Body of pancreas (tissue), 4 donors: ENCODE data around the gene LRRC7. TPM values are rescaled to one million over a fixed set of nuclear protein-coding genes. Genes with fewer than 3 reads are reported as not detected.

Experiments used
- ATAC-seq: fragments of 150-250 bp; one replicate; pipeline ENCODE4 v1.9.1; 2016
- DNase-seq, 4 donors: peaks; one replicate each; pipeline ENCODE4 v3.0.0-alpha.2; 2019
- H3K27ac ChIP-seq, 4 donors: fragments of 200-600 bp; sonication (generic); 1 replicate in 3 of 4; 2 replicates in 1 of 4; pipeline versions ENCODE4 v1.5.1 to v1.6.1; 2016 to 2019; ENCODE audit warnings: mild to moderate bottlenecking in 1 of 4, mixed read lengths in 1 of 4, moderate library complexity in 1 of 4
- H3K27me3 ChIP-seq, 2 donors: fragments of 200-600 bp; sonication (generic); one replicate each; pipeline ENCODE4 v1.6.0; 2016; ENCODE audit warnings: mild to moderate bottlenecking in 1 of 2
- H3K36me3 ChIP-seq, 2 donors: fragments of 200-600 bp; sonication (generic); replicated peaks in 1 of 2; 2 replicates each; pipeline ENCODE4 v1.5.1; 2016; ENCODE audit warnings: low read depth in 2 of 2; ENCODE audit not compliant: insufficient read depth in 1 of 2
- H3K4me1 ChIP-seq: fragments of 200-600 bp; sonication (generic); one replicate; pipeline ENCODE4 v1.6.0; 2016
- H3K4me3 ChIP-seq, 2 donors: fragments of 200-600 bp; sonication (generic); 1 replicate in 1 of 2; 2 replicates in 1 of 2; pipeline ENCODE4 v1.5.1; 2016 to 2019
- H3K9me3 ChIP-seq, 3 donors: fragments of 200-600 bp; sonication (generic); 1 replicate in 2 of 3; 2 replicates in 1 of 3; pipeline ENCODE4 v1.5.1; 2016
- CTCF ChIP-seq, 7 experiments: fragments of 450-650 bp in 4 of 7; fragments of 200-600 bp in 3 of 7; sonication (generic) in 3 of 7; IDR thresholded peaks; one replicate each; pipeline ENCODE4 v1.5.1; 2016 to 2019; ENCODE audit warnings: antibody characterized with exemption in 7 of 7
- POLR2A ChIP-seq, 3 donors: fragments of 450-650 bp; IDR thresholded peaks; one replicate each; pipeline ENCODE4 v1.6.1; 2016; ENCODE audit warnings: antibody characterized with exemption in 3 of 3, mild to moderate bottlenecking in 2 of 3
- WGBS, 2 donors: methylation state at CpG; one replicate each; pipeline ENCODE4 v1.1.5; 2017; 5-methylcytosine and 5-hydroxymethylcytosine counted together
- intact Hi-C: fragments of 100-400 bp; cut with DNase I; formaldehyde crosslinking; loops from one replicate; pipeline ENCODE4 v1.15.1; 2023
- total RNA-seq, 2 donors: library from RNA; depleted of rRNA; stranded (reverse); fragments of >200 nt; gene quantifications; one replicate each; pipeline ENCODE4 v1.1.0, GENCODE V29; 2016

LRRC7 gene
- total RNA-seq, 2 donors from 2014 or later, result 1.3 to 2.6 TPM

- peak; percentile 48 for ATAC-seq
- 16 to 21% methylated on average over 1 of the region's 1 CpG for WGBS, 2 donors
- intact Hi-C loops, result no loop called here
- TF ChIP-seq CTCF (IDR thresholded peaks at IDR 0.05), result no peak
- TF ChIP-seq POLR2A (IDR thresholded peaks at IDR 0.05), result no peak
- Histone ChIP-seq H3K36me3 (no peaks in the 10 kb centered on the region), H3K27me3 (no peaks in the 10 kb centered on the region), H3K4me1 (peaks cover 20% of the 10 kb centered on the region), H3K4me3 (no peak overlapping the region), H3K27ac (peak overlapping the region in 2 of 4 donors; percentile 17 to 56), H3K9me3 (no peaks in the 10 kb centered on the region)
- no peak for DNase-seq
Observed at GRCh38 chr1:69645477-69645876, 77.8 kb downstream of the LRRC7 start.

GRCh38 chr1:69648486-69648885 is 80.8 kb downstream of the LRRC7 start:
- Histone ChIP-seq H3K9me3 (no peaks in the 10 kb centered on the region), H3K27me3 (no peaks in the 10 kb centered on the region), H3K4me1 (peaks cover 20% of the 10 kb centered on the region), H3K36me3 (no peaks in the 10 kb centered on the region), H3K4me3 (no peak overlapping the region), H3K27ac (no peak overlapping the region)
- intact Hi-C loops, result no loop called here
- ATAC-seq (no peak), DNase-seq (no peak)
- TF ChIP-seq CTCF (IDR thresholded peaks at IDR 0.05) (no peak), POLR2A (IDR thresholded peaks at IDR 0.05) (no peak)

GRCh38 chr1:69649383-69649990 is 81.8 kb downstream of the LRRC7 start:
- Histone ChIP-seq H3K27me3 (no peaks in the 10 kb centered on the region), H3K4me1 (peaks cover 20% of the 10 kb centered on the region), H3K36me3 (no peaks in the 10 kb centered on the region), H3K4me3 (no peak overlapping the region), H3K9me3 (no peaks in the 10 kb centered on the region), H3K27ac (no peak overlapping the region)
- no peak for TF ChIP-seq CTCF (IDR thresholded peaks at IDR 0.05)
- TF ChIP-seq POLR2A (IDR thresholded peaks at IDR 0.05), result no peak
- ATAC-seq (no peak), DNase-seq (no peak)
- intact Hi-C loops, result no loop called here
- WGBS, 2 donors, result 80 to 91% methylated on average over 5 of the region's 5 CpGs

- no peaks in the 10 kb centered on the region for H3K9me3 ChIP-seq
- TF ChIP-seq POLR2A (IDR thresholded peaks at IDR 0.05) (no peak), CTCF (IDR thresholded peaks at IDR 0.05) (no peak)
- no peak overlapping the region for H3K27ac ChIP-seq
- H3K4me1 ChIP-seq, result peaks cover 9% of the 10 kb centered on the region
- WGBS, 2 donors, result 81 to 86% methylated on average over 3 of the region's 3 CpGs
- no peaks in the 10 kb centered on the region for H3K27me3 ChIP-seq
- DNase-seq (no peak), ATAC-seq (no peak)
- no peaks in the 10 kb centered on the region for H3K36me3 ChIP-seq
- no peak overlapping the region for H3K4me3 ChIP-seq
- intact Hi-C loops, result no loop called here
Observed at GRCh38 chr1:69650779-69651178, 83.1 kb downstream of the LRRC7 start.

GRCh38 chr1:69651656-69652055 is 83.9 kb downstream of the LRRC7 start:
- H3K27ac ChIP-seq, result no peak overlapping the region
- no peaks in the 10 kb centered on the region for H3K27me3 ChIP-seq
- intact Hi-C loops, result no loop called here
- no peak for DNase-seq
- no peak for ATAC-seq
- no peaks in the 10 kb centered on the region for H3K9me3 ChIP-seq
- TF ChIP-seq CTCF (IDR thresholded peaks at IDR 0.05) (no peak), POLR2A (IDR thresholded peaks at IDR 0.05) (no peak)
- H3K4me1 ChIP-seq, result peaks cover under 1% of the 10 kb centered on the region
- H3K4me3 ChIP-seq, result no peak overlapping the region
- WGBS, 2 donors, result 0 to 27% methylated on average over 1 of the region's 1 CpG
- H3K36me3 ChIP-seq, result no peaks in the 10 kb centered on the region
